ENCODE results near the gene B4GALNT3.

DNA sequence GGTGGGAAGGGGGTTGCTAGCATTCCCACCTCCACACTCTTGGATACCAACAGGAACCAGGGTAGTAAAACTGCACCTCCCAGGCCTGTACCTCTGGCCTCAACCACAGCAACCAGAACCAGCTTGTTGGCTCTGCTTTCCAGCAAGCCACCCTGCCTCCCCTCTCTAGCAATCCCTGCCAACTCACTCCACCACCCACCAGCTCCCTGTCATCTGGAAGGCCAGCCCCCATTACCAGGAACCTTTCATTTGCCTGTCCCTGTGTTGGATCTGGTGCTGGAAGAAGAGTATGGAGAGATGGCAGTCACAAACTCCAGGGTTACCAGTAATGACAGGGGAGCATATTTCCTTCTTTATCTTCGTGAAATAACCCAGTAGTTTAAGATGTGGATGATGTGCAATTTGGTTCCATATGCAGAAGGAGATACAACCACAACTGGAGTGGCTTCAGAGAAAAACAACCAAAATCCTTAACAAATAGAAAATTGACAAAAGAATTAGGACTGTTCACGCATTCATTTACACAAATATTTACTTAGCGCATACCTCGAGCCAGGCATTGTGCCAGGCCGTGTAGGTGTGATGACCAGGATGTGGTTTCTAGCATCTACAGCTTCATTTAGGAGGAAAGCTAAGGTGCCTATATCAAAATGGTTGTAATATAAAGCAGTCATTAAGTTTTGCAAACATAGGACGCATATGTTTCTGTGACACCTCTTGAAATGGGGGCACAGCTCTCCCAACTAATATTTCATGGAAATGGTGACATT lies 3.4 kb downstream of the B4GALNT3 start:
- TF ChIP-seq, protein P1, sequence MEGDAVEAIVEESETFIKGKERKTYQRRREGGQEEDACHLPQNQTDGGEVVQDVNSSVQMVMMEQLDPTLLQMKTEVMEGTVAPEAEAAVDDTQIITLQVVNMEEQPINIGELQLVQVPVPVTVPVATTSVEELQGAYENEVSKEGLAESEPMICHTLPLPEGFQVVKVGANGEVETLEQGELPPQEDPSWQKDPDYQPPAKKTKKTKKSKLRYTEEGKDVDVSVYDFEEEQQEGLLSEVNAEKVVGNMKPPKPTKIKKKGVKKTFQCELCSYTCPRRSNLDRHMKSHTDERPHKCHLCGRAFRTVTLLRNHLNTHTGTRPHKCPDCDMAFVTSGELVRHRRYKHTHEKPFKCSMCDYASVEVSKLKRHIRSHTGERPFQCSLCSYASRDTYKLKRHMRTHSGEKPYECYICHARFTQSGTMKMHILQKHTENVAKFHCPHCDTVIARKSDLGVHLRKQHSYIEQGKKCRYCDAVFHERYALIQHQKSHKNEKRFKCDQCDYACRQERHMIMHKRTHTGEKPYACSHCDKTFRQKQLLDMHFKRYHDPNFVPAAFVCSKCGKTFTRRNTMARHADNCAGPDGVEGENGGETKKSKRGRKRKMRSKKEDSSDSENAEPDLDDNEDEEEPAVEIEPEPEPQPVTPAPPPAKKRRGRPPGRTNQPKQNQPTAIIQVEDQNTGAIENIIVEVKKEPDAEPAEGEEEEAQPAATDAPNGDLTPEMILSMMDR (IDR thresholded peaks at IDR 0.05 in 2 of 3, conservative IDR thresholded peaks at IDR 0.05 in 1 of 3; ENCODE audit: control insufficient read depth in 2 of 3, extremely low read depth in 1 of 3, insufficient read depth in 1 of 3, low read depth in 3 of 3, low read length in 3 of 3): no peak
- TF ChIP-seq EGR1 (IDR thresholded peaks at IDR 0.05; ENCODE audit: borderline replicate concordance in 1 of 2, low read depth in 2 of 2, low read length in 2 of 2) (no peak), SPI1 (IDR thresholded peaks at IDR 0.05; ENCODE audit: borderline replicate concordance, insufficient read depth, low read depth, low read length) (no peak), SRF (IDR thresholded peaks at IDR 0.05; ENCODE audit: low read depth in 2 of 2, low read length in 2 of 2) (no peak), SUPT20H (IDR thresholded peaks at IDR 0.05; ENCODE audit: borderline replicate concordance, control insufficient read depth, low read depth, low read length) (no peak), NR2F1 (conservative IDR thresholded peaks at IDR 0.05) (no peak), ZNF274 (IDR thresholded peaks at IDR 0.05; ENCODE audit: insufficient read depth, insufficient read length) (no peak), MYC (IDR thresholded peaks at IDR 0.05; ENCODE audit: insufficient read depth, insufficient read length, insufficient replicate concordance, low read length, severe bottlenecking) (no peak)
- TF ChIP-seq, protein P2, sequence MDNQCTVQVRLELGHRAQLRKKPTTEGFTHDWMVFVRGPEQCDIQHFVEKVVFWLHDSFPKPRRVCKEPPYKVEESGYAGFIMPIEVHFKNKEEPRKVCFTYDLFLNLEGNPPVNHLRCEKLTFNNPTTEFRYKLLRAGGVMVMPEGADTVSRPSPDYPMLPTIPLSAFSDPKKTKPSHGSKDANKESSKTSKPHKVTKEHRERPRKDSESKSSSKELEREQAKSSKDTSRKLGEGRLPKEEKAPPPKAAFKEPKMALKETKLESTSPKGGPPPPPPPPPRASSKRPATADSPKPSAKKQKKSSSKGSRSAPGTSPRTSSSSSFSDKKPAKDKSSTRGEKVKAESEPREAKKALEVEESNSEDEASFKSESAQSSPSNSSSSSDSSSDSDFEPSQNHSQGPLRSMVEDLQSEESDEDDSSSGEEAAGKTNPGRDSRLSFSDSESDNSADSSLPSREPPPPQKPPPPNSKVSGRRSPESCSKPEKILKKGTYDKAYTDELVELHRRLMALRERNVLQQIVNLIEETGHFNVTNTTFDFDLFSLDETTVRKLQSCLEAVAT (IDR thresholded peaks at IDR 0.05): no peak

Data from GM12878 (cell line).